NB4 (cell line): ENCODE data around the gene MTHFSD.

Source experiments
- DNase-seq: peaks from one replicate; pipeline ENCODE4 v3.0.0; 2010; ENCODE audit warnings: low read depth
- H3K4me3 ChIP-seq: one replicate; pipeline ENCODE4 v1.5.1; 2011; ENCODE audit warnings: mild to moderate bottlenecking, low read depth, low read length, moderate library complexity
- CTCF ChIP-seq: IDR thresholded peaks from one replicate; pipeline ENCODE4 v1.5.1; 2012; ENCODE audit warnings: low read depth, low read length
- MAX ChIP-seq: IDR thresholded peaks from 2 replicates; pipeline ENCODE4 v1.6.1; 2011; ENCODE audit warnings: low read depth, low read length
- MYC ChIP-seq: IDR thresholded peaks from 2 replicates; pipeline ENCODE4 v1.6.1; 2011; ENCODE audit warnings: low read depth, low read length
- POLR2A ChIP-seq: IDR thresholded peaks from 2 replicates; pipeline ENCODE4 v1.6.1; 2011; ENCODE audit warnings: mild to moderate bottlenecking; ENCODE audit not compliant: insufficient read length; ENCODE audit errors: extremely low read depth

Gene MTHFSD

DNA sequence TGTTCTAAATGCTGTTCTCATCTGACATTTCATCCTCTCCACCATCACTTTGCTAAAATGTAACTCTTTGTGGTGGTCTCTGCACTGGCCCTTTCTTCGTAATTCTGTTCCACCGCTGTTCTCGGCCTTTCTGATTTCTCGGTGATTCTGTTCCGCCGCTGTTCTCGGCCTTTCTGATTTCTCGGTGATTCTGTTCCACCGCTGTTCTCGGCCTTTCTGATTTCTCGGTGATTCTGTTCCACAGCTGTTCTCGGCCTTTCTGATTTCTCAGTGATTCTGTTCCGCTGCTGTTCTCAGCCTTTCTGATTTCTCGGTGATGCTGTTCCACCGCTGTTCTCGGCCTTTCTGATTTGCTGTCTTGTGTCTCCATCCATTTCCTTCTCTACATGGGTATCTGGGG lies 32.4 kb downstream of the MTHFSD start:
- TF ChIP-seq CTCF, result no peak
- no peak for TF ChIP-seq POLR2A
- TF ChIP-seq MYC, result no peak
- TF ChIP-seq MAX, result no peak
- H3K4me3 ChIP-seq, result no peak overlapping the region
- no peak for DNase-seq

- DNase-seq, result peak; percentile 74
- TF ChIP-seq CTCF, result peak; percentile 50
- no peak for TF ChIP-seq POLR2A
- no peak for TF ChIP-seq MYC
- H3K4me3 ChIP-seq, result no peak overlapping the region
Observed at GRCh38 chr16:86521236-86522197, 33.5 kb downstream of the MTHFSD start.

GRCh38 chr16:86520317-86521210 lies 34.5 kb downstream of the MTHFSD start:
- H3K4me3 ChIP-seq, result no peak overlapping the region
- peak; percentile 86 for DNase-seq
- TF ChIP-seq POLR2A, result no peak
- TF ChIP-seq CTCF, result no peak
- TF ChIP-seq MAX, result peak; percentile 93
- no peak; the same call in 1 of the 2 replicates for TF ChIP-seq MYC

GRCh38 chr16:86519649-86520316 lies 35.3 kb downstream of the MTHFSD start:
- TF ChIP-seq CTCF (peak; percentile 89), MAX (no peak)
- peak; percentile 72 for DNase-seq
- H3K4me3 ChIP-seq, result no peak overlapping the region

DNA sequence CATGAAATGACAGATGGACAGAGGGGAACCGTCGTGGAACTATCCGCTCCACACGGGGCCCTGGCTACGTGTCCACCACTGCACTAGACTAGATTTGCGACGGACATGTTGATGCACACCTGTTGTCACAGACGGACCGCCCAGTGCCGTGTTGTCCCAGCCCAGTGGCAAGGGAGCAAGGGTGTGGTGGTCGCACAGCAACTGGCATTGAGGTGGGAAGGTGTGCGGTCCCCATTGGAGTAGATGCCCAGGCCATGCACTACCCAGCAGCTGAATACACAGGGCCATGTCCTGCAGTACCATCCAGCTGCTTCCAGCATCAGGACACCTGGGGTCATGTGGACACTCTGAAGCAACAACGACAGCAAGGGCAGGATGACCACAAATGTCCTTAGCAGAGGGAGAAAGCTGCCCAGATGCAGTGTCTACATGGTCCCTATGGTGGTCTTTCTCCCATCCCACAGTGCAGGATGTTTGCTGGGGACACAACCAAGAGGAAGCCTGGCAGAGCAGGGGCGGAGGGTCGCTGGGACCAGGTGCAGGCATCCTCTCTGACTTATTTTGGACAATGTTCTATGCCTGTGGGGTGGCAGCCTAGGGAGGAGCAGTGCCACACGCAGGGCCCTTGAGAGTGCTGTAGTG lies 35.9 kb downstream of the MTHFSD start:
- H3K4me3 ChIP-seq, result no peak overlapping the region
- TF ChIP-seq POLR2A, result no peak
- no peak for TF ChIP-seq CTCF
- no peak for TF ChIP-seq MYC
- no peak for TF ChIP-seq MAX
- no peak for DNase-seq
